Stimulated activated CD4-positive, alpha-beta T cell treated with anti-CD3 and anti-CD28 coated beads, Interleukin-2, amount 100 ng/mL, for 24 hours (primary cell): Measurements from ENCODE around the gene CCDC154.

ENCODE experiments used
- DNase-seq, 2 donors: peaks; one replicate each; pipeline ENCODE4 v3.0.0-alpha.2; 2020

Gene CCDC154

GRCh38 chr16:1434644-1435592, 9.4 kb downstream of the CCDC154 start:
- DNase-seq = no peak

- DNase-seq = no peak
Observed at GRCh38 chr16:1433756-1434155, 10.6 kb downstream of the CCDC154 start.

- DNase-seq = no peak
Observed at GRCh38 chr16:1433263-1433560, 11.1 kb downstream of the CCDC154 start.

- DNase-seq = no peak
Observed at GRCh38 chr16:1432388-1433262, 11.7 kb downstream of the CCDC154 start.

GRCh38 chr16:1431497-1432270, 12.7 kb downstream of the CCDC154 start:
- DNase-seq = no peak

- no peak for DNase-seq
Observed at GRCh38 chr16:1430759-1431496, 13.4 kb downstream of the CCDC154 start, which contains the start of gene PERCC1. Gene PERCC1, plus strand, starts transcription at chr16:1431078. Its CDS starts 1,516 bp downstream, at chr16:1432594.

GRCh38 chr16:1430214-1430758, 14.1 kb downstream of the CCDC154 start:
- DNase-seq = no peak

GRCh38 chr16:1429631-1430030, 14.7 kb downstream of the CCDC154 start:
- DNase-seq = no peak

GRCh38 chr16:1429012-1429411, 15.3 kb downstream of the CCDC154 start:
- no peak for DNase-seq

GRCh38 chr16:1428511-1428910, 15.8 kb downstream of the CCDC154 start:
- peak; percentile 55 to 64 for DNase-seq

GRCh38 chr16:1427473-1428461, 16.6 kb downstream of the CCDC154 start:
- no peak for DNase-seq

- no peak for DNase-seq
Observed at GRCh38 chr16:1426734-1427471, 17.5 kb downstream of the CCDC154 start.

- DNase-seq = no peak
Observed at GRCh38 chr16:1425616-1426370, 18.6 kb downstream of the CCDC154 start.

GRCh38 chr16:1424028-1424427, 20.3 kb downstream of the CCDC154 start:
- DNase-seq = no peak

- DNase-seq = no peak
Observed at GRCh38 chr16:1422076-1422475, 22.3 kb downstream of the CCDC154 start.

GRCh38 chr16:1420111-1420539, 24.2 kb downstream of the CCDC154 start:
- peak in 1 of 2 donors; percentile 12 for DNase-seq

- DNase-seq = no peak
Observed at GRCh38 chr16:1416521-1416941, 27.8 kb downstream of the CCDC154 start.

- peak; percentile 81 for DNase-seq
Observed at GRCh38 chr16:1414532-1415260, 29.7 kb downstream of the CCDC154 start, which contains the start of gene UNKL. Gene UNKL, minus strand, starts transcription at chr16:1414704. Its CDS starts 13 bp downstream, at chr16:1414691.
